GM12865 (cell line): ENCODE data around the gene MRPL33.

Source experiments
- DNase-seq: peaks from one replicate; pipeline ENCODE4 v3.0.0; 2010; ENCODE audit warnings: low read depth
- H3K4me3 ChIP-seq: 2 replicates; pipeline ENCODE4 v1.5.1; 2011; ENCODE audit warnings: mild to moderate bottlenecking, low read depth, low read length, control low read depth
- TF ChIP-seq, protein P1 (sequence below): IDR thresholded peaks from 2 replicates; pipeline ENCODE4 v1.5.1; 2011; ENCODE audit warnings: low read length, control low read depth, low read depth, inconsistent platforms; ENCODE audit not compliant: insufficient read depth; ENCODE audit errors: missing control alignments

The MRPL33 gene

DNA sequence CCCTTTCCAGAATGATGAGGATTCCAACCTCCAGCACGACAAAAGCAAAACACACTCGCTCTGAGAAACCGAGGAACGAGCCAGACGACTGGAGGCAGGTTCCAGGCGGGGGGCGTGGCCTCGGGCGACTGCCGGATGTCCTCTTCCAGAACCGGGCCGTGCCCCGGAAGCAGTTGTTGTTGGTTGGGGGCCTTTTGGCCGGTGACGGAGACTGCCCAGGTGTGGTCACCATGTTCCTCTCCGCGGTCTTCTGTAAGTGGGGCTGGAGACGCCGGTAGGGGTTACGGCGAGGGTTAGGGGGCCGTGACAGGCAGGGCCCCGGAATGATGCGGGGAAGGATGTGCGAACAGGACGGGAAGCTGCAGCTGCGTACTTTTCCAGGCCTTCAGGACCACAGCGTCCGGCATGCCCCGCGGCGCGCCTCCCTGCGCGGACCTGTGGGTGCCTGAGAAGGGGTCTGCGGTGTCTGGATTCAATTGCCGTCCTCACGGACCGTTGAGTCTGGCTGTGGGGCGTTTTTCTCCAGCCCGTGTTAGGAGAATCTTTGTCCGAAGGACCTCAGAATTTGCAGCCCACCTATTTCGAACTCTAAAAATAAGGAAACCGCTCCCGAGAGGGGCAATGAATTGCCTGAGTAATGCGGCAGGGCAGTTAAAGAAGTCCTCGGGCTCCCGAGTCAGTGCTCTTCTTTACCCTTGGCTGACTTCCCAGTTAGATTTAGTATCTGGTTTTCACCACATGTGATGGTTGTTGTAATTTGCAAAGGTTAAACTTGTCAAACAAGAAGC is at the start of gene MRPL33:
MRPL33 (plus strand) TSS at position 172 of the 788 bp plus-strand sequence; CDS start at position 231, 59 bp downstream.
- H3K4me3 ChIP-seq = peak within 1 kb of the TSS; percentile 94
- peak; percentile 92 for DNase-seq
- TF ChIP-seq, protein P1, sequence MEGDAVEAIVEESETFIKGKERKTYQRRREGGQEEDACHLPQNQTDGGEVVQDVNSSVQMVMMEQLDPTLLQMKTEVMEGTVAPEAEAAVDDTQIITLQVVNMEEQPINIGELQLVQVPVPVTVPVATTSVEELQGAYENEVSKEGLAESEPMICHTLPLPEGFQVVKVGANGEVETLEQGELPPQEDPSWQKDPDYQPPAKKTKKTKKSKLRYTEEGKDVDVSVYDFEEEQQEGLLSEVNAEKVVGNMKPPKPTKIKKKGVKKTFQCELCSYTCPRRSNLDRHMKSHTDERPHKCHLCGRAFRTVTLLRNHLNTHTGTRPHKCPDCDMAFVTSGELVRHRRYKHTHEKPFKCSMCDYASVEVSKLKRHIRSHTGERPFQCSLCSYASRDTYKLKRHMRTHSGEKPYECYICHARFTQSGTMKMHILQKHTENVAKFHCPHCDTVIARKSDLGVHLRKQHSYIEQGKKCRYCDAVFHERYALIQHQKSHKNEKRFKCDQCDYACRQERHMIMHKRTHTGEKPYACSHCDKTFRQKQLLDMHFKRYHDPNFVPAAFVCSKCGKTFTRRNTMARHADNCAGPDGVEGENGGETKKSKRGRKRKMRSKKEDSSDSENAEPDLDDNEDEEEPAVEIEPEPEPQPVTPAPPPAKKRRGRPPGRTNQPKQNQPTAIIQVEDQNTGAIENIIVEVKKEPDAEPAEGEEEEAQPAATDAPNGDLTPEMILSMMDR = no peak

DNA sequence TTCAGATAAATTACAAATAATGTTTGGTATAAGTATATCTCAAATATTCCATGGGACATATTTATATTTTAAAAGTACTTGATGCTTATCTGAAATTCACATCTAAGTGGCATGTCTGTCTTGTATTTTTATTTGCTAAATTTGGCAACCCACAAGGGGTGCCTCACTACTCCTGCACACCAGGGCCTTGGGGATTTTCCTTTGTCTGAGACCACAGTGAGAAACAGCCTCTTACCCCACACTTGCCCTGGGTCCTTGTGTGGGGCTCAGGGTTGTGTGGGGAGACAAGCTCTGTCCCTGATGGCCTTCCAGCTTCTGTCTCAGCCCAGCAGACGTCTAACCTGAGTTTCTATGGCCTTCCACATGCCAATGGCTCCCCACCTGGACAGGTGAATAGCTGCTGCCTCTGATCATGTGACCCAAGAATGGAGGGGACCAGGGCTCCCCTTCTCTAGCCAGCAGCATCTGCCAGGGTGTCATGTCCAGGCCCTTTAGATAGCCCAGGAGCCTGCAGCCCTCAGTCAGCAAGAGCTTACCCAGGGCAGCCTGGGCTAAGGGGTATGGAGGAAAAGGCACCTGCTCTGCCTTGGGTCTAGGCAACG is 49.5 kb upstream of the MRPL33 start:
- TF ChIP-seq, protein P1 = no peak
- no peak for DNase-seq
- no peak overlapping the region for H3K4me3 ChIP-seq

DNA sequence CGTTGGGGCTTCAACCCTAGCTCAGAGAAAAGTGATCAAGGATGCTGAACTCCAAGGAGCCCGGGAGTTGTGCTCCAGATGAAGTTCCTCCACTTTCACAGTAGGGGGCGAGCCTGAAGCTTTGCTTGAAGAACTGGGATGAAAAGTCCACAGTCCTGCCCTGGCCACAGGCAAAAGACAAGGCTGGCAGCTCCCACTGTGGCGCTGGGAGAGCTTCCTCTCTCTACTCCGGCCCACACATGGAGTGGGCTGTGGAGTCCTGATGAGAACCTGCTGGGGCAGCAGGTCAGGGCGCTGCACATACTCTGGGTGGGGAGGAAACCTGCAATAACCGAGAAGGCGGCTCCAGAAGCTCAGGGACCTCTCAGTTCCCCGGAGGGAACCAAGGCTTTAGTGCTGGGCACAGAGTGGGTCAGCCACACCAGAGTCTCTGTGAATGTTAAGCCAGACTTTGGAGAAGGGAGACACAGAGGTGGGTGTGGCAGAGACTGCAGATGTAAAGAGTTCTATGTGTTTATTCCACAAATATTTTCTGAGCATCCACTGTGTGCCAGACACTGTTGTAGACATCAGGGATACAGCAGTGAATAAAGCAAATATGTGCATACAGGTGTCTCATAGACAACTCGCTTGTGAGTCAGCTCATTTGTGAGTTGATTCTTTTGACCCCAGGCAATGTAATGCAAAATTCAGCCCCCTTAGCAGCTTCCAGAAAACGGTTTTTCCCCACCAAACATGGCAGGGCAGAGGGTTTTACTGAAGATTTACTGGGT is 48.0 kb upstream of the MRPL33 start:
- TF ChIP-seq, protein P1 = peak; percentile 72
- H3K4me3 ChIP-seq = no peak overlapping the region
- peak; percentile 48 for DNase-seq

DNA sequence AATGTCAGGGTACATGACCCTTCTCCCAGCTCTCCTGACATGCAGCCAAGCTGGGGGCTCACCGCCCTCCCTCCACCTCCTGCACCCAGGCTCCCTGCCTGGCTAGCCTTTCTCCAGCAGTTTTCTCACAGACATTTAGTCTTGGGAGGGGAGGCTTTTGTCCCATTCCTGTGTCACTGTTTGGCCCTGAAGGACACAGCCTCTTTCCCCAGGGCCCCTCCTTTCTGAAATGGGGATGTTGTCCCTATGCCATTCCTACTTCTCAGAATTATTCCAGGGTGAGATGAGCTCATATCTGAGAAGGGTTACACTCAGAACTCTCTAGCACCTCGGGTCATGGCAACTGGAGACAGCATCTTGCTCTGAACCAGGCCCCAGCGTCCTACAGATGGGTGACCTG is 47.3 kb upstream of the MRPL33 start:
- TF ChIP-seq, protein P1 = no peak
- no peak for DNase-seq
- no peak overlapping the region for H3K4me3 ChIP-seq

DNA sequence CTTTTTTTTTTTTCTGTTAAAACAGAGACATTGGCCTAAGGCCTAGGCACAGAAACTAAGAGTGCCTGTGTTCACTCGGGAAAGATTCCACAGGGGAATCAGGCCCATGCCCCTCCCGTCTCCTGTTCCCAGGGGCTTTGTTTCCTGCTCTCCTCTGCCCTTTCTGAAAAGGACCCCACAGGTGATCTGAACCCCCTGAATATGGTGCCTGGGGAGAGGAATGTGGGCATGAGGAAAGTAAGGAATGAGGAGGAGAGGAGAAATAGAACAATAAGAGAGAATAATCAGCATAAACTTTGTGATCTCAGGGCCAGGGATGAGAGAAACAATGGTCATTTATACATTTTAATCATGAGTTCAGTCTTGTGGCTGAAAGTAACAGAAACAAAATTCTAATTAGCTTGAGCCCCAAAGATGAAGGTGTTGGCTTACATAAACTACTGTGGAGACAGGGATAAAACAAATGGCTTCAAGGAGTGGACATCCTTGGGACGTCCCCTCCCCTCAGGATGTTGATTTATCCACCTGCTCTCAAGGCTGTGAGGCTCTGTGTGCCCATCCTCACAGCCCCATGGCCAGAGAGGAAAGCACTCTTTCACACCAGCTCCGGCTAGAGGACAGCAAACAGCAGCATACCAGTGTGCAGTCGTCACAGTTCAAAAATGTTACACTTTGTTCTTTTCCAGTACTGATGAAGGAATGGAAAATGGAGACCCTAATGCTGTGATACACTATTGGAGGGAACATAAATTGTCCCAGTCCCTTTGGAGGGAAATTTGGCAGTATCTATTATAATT is 46.4 kb upstream of the MRPL33 start:
- TF ChIP-seq, protein P1 = no peak
- no peak for DNase-seq
- H3K4me3 ChIP-seq = no peak overlapping the region

DNA sequence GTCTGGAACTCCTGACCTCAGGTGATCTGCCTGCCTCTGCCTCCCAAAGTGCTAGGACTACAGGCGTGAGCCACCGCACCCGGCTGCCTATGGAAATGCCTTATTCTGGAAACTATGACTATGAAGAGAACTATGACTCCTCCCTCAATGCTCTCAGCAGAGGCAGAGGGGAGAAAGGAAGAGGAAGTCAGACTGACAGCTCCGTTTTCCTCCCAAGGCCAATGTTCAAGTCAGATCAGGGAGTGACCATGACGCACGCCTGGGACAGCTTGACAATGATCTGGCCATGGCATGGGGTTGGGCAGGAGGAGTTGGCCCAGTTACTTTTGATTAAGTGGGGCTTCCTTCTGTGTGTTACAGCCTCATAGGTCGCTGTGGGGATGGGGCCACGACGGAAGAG is 44.3 kb upstream of the MRPL33 start:
- no peak overlapping the region for H3K4me3 ChIP-seq
- TF ChIP-seq, protein P1 = no peak
- DNase-seq = no peak
